HepG2 (cell line): ENCODE results near the gene ST6GALNAC4. TPM values are rescaled to one million over a fixed set of nuclear protein-coding genes. Genes with fewer than 3 reads are reported as not detected.
A peak's percentile ranks its signal among the peaks of the same experiment; 100 is the strongest.

ENCODE experiments used
- AHR ChIP-seq: IDR thresholded peaks from 2 replicates; pipeline ENCODE4 v1.6.1; 2018; ENCODE audit warnings: missing genetic modification reagents, missing compliant biosample characterization
- FOSL2 ChIP-seq: sonication (generic); formaldehyde crosslinking; IDR thresholded peaks from 2 replicates; pipeline ENCODE4 v1.4.0; 2020; ENCODE audit warnings: missing genetic modification reagents
- MTA3 ChIP-seq: sonication (generic); formaldehyde crosslinking; IDR thresholded peaks from 2 replicates; pipeline ENCODE4 v1.4.0; 2020; ENCODE audit warnings: missing genetic modification reagents
- PAX8 ChIP-seq: sonication (generic); formaldehyde crosslinking; IDR thresholded peaks from 2 replicates; pipeline ENCODE4 v1.8.0; 2022; ENCODE audit warnings: mild to moderate bottlenecking, missing genetic modification reagents, borderline replicate concordance
- TCF7L2 ChIP-seq: IDR thresholded peaks from 2 replicates; pipeline ENCODE4 v1.6.1; 2011; ENCODE audit warnings: mild to moderate bottlenecking, low read depth, low read length, moderate library complexity
- ZFP36L2 ChIP-seq: sonication (generic); formaldehyde crosslinking; IDR thresholded peaks from 2 replicates; pipeline ENCODE4 v1.4.0; 2020; ENCODE audit warnings: missing genetic modification reagents
- ZFP90 ChIP-seq: sonication (generic); formaldehyde crosslinking; IDR thresholded peaks from 2 replicates; pipeline ENCODE4 v1.8.0; 2022; ENCODE audit warnings: missing genetic modification reagents, mild to moderate bottlenecking, inconsistent platforms, borderline replicate concordance
- ZNF256 ChIP-seq: sonication (generic); formaldehyde crosslinking; conservative IDR thresholded peaks from 2 replicates; pipeline ENCODE4 v1.4.0; 2020; ENCODE audit warnings: missing genetic modification reagents
- ZNF558 ChIP-seq: sonication (generic); formaldehyde crosslinking; IDR thresholded peaks from 2 replicates; pipeline ENCODE4 v1.9.0; 2022; ENCODE audit warnings: mild to moderate bottlenecking, missing genetic modification reagents, borderline replicate concordance
- ZSCAN12 ChIP-seq: sonication (generic); formaldehyde crosslinking; IDR thresholded peaks from 2 replicates; pipeline ENCODE4 v1.9.0; 2021; ENCODE audit warnings: mild to moderate bottlenecking, missing genetic modification reagents
- polyA plus RNA-seq, 8 experiments: library from polyadenylated mRNA; depleted of rRNA in 3 of 8; stranded (reverse) in 7 of 8; unstranded in 1 of 8; fragments of >200 nt; fragmentation: Illumina TruSeq in 4 of 8; extraction: Trizol in 4 of 8; gene quantifications; 2 replicates each; pipeline versions ENCODE4 v1.2.1 to v1.2.3, GENCODE V29; 2011 to 2016; ENCODE audit warnings: low read depth in 4 of 8, missing spikeins in 1 of 8, mixed read lengths in 1 of 8; ENCODE audit not compliant: insufficient read depth in 1 of 8
- total RNA-seq, 5 experiments: library from RNA; depleted of rRNA; stranded (reverse); fragments of >200 nt; fragmentation: Illumina TruSeq; extraction: Trizol; gene quantifications; 2 replicates each; pipeline ENCODE4 v1.2.3, GENCODE V29; 2016; ENCODE audit warnings: low read depth in 1 of 5
- TF ChIP-seq, protein P1 (sequence below), 2 experiments: fragments of 450-650 bp in 1 of 2; sonication (generic) in 1 of 2; formaldehyde crosslinking in 1 of 2; IDR thresholded peaks; 2 replicates each; pipeline versions ENCODE4 v1.6.1 to v1.8.0; 2016 to 2022; ENCODE audit warnings: antibody characterized with exemption in 1 of 2, mild to moderate bottlenecking in 1 of 2, missing genetic modification reagents in 1 of 2
- TF ChIP-seq, protein P2 (sequence below): sonication (generic); formaldehyde crosslinking; IDR thresholded peaks from 2 replicates; pipeline ENCODE4 v1.5.0; 2020; ENCODE audit warnings: mild to moderate bottlenecking, missing genetic modification reagents, moderate library complexity
- TF ChIP-seq, protein P3 (sequence below): sonication (generic); formaldehyde crosslinking; IDR thresholded peaks from 2 replicates; pipeline ENCODE4 v1.5.0; 2020; ENCODE audit warnings: mild to moderate bottlenecking, missing genetic modification reagents
- TF ChIP-seq, protein P4 (sequence below): sonication (generic); formaldehyde crosslinking; IDR thresholded peaks from 2 replicates; pipeline ENCODE4 v1.5.0; 2020; ENCODE audit warnings: mild to moderate bottlenecking, missing genetic modification reagents

The ST6GALNAC4 gene
- total and polyA plus RNA-seq, 2 of the 13 experiments (the other 11 are each of a cell fraction or from before 2014, with no cell fraction given), result 18.8 to 27.7 TPM

DNA sequence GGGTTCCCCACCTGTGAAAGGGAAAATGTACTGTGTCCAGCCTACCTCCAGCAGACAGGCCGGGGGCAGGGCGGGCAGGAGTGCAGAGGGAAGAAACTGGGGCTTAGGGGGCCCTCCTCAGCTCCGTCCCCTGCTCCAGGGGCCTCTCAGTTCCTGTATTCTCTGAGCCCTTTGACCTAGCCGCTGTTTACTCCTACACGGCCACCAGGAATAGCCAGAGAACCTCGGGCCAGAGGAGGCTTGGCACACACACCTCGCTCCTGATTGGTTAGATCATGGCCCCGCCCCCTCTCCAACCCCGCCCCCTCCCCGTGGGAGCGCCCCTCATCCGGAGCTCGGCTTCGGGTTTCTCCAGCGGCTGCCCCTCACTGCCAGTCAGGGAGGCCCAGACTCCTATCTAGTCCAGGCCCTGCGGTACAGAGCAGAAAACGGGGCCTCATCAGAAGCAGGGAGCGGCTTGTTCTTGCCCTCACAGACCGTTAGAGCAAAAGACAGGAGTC, 19.6 kb downstream of the ST6GALNAC4 start (continued):
- TF ChIP-seq, protein P1, sequence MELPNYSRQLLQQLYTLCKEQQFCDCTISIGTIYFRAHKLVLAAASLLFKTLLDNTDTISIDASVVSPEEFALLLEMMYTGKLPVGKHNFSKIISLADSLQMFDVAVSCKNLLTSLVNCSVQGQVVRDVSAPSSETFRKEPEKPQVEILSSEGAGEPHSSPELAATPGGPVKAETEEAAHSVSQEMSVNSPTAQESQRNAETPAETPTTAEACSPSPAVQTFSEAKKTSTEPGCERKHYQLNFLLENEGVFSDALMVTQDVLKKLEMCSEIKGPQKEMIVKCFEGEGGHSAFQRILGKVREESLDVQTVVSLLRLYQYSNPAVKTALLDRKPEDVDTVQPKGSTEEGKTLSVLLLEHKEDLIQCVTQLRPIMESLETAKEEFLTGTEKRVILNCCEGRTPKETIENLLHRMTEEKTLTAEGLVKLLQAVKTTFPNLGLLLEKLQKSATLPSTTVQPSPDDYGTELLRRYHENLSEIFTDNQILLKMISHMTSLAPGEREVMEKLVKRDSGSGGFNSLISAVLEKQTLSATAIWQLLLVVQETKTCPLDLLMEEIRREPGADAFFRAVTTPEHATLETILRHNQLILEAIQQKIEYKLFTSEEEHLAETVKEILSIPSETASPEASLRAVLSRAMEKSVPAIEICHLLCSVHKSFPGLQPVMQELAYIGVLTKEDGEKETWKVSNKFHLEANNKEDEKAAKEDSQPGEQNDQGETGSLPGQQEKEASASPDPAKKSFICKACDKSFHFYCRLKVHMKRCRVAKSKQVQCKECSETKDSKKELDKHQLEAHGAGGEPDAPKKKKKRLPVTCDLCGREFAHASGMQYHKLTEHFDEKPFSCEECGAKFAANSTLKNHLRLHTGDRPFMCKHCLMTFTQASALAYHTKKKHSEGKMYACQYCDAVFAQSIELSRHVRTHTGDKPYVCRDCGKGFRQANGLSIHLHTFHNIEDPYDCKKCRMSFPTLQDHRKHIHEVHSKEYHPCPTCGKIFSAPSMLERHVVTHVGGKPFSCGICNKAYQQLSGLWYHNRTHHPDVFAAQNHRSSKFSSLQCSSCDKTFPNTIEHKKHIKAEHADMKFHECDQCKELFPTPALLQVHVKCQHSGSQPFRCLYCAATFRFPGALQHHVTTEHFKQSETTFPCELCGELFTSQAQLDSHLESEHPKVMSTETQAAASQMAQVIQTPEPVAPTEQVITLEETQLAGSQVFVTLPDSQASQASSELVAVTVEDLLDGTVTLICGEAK (IDR thresholded peaks at IDR 0.05), result no peak
- TF ChIP-seq, protein P1 (CRISPR knock-in tag; IDR thresholded peaks at IDR 0.05), result peak; percentile 37; the same call in 1 of the 2 replicates
- no peak for TF ChIP-seq PAX8
- no peak for TF ChIP-seq ZNF558 (CRISPR knock-in tag)
- TF ChIP-seq, protein P2, sequence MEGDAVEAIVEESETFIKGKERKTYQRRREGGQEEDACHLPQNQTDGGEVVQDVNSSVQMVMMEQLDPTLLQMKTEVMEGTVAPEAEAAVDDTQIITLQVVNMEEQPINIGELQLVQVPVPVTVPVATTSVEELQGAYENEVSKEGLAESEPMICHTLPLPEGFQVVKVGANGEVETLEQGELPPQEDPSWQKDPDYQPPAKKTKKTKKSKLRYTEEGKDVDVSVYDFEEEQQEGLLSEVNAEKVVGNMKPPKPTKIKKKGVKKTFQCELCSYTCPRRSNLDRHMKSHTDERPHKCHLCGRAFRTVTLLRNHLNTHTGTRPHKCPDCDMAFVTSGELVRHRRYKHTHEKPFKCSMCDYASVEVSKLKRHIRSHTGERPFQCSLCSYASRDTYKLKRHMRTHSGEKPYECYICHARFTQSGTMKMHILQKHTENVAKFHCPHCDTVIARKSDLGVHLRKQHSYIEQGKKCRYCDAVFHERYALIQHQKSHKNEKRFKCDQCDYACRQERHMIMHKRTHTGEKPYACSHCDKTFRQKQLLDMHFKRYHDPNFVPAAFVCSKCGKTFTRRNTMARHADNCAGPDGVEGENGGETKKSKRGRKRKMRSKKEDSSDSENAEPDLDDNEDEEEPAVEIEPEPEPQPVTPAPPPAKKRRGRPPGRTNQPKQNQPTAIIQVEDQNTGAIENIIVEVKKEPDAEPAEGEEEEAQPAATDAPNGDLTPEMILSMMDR (CRISPR knock-in tag), result peak; percentile 31; the same call in 1 of the 2 replicates
- TF ChIP-seq, protein P3, sequence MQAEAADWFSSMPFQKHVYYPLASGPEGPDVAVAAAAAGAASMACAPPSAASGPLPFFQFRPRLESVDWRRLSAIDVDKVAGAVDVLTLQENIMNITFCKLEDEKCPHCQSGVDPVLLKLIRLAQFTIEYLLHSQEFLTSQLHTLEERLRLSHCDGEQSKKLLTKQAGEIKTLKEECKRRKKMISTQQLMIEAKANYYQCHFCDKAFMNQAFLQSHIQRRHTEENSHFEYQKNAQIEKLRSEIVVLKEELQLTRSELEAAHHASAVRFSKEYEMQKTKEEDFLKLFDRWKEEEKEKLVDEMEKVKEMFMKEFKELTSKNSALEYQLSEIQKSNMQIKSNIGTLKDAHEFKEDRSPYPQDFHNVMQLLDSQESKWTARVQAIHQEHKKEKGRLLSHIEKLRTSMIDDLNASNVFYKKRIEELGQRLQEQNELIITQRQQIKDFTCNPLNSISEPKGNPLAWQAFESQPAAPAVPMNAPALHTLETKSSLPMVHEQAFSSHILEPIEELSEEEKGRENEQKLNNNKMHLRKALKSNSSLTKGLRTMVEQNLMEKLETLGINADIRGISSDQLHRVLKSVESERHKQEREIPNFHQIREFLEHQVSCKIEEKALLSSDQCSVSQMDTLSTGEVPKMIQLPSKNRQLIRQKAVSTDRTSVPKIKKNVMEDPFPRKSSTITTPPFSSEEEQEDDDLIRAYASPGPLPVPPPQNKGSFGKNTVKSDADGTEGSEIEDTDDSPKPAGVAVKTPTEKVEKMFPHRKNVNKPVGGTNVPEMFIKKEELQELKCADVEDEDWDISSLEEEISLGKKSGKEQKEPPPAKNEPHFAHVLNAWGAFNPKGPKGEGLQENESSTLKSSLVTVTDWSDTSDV (CRISPR knock-in tag), result no peak
- TF ChIP-seq ZFP36L2 (CRISPR knock-in tag), result no peak
- TF ChIP-seq MTA3 (CRISPR knock-in tag), result no peak
- TF ChIP-seq, protein P4, sequence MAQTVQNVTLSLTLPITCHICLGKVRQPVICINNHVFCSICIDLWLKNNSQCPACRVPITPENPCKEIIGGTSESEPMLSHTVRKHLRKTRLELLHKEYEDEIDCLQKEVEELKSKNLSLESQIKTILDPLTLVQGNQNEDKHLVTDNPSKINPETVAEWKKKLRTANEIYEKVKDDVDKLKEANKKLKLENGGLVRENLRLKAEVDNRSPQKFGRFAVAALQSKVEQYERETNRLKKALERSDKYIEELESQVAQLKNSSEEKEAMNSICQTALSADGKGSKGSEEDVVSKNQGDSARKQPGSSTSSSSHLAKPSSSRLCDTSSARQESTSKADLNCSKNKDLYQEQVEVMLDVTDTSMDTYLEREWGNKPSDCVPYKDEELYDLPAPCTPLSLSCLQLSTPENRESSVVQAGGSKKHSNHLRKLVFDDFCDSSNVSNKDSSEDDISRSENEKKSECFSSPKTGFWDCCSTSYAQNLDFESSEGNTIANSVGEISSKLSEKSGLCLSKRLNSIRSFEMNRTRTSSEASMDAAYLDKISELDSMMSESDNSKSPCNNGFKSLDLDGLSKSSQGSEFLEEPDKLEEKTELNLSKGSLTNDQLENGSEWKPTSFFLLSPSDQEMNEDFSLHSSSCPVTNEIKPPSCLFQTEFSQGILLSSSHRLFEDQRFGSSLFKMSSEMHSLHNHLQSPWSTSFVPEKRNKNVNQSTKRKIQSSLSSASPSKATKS (CRISPR knock-in tag), result no peak
- TF ChIP-seq TCF7L2, result no peak
- no peak for TF ChIP-seq FOSL2 (CRISPR knock-in tag)
- no peak for TF ChIP-seq ZSCAN12
- no peak for TF ChIP-seq ZFP90 (CRISPR knock-in tag)
- no peak for TF ChIP-seq AHR (CRISPR knock-in tag)
- no peak for TF ChIP-seq ZNF256 (CRISPR knock-in tag)
